Measurements from ENCODE around the gene APBA2.

DNA sequence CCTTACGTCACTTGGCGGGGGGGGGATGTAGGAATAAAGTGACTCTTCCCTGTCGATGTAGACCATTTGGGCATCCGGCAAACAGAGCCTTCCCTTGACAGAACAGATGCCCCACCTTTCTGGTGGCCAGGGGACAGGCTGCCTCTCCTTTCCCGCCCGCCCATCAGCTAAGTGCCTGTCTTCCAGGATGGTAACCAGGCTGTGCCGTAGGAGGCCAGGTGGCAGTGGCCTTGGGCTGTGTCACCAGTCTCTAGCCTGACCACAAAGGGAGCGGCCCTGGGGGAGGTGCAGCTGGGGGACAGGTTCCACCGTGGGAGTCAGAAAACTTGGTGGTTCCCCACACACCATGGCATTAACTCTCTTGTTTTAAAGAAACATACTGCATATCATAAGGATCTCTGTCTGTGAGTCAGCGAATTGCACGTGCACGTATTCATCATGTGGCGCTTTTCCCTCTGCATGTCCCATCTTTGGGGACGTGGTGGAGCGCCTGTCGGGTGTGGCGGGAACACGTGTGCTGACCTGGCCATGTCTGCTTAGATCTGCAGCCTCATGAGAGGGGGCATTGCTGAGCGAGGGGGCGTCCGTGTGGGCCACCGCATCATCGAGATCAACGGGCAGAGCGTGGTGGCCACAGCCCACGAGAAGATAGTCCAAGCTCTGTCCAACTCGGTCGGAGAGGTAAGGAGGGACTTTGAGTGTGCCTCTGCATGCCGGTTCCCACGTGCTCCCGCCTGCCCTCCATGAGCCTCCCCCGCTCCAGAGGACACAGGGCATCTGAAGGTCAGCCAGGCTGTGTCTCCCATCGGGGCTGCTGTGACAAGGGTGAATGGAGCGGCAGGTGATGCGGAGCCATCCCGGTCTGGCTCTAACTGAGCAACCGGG, 227.8 kb downstream of the APBA2 start:
- TF ChIP-seq, protein P1, sequence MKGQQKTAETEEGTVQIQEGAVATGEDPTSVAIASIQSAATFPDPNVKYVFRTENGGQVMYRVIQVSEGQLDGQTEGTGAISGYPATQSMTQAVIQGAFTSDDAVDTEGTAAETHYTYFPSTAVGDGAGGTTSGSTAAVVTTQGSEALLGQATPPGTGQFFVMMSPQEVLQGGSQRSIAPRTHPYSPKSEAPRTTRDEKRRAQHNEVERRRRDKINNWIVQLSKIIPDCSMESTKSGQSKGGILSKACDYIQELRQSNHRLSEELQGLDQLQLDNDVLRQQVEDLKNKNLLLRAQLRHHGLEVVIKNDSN (IDR thresholded peaks at IDR 0.05; ENCODE audit: borderline replicate concordance, extremely low read length, insufficient read depth, low read depth, low read length) = no peak
- TF ChIP-seq BCL11A (IDR thresholded peaks at IDR 0.05; ENCODE audit: low read depth, low read length) (no peak), CEBPB (IDR thresholded peaks at IDR 0.05; ENCODE audit: borderline replicate concordance in 1 of 2, low read depth in 2 of 2, low read length in 2 of 2) (no peak), EZH2 (IDR thresholded peaks at IDR 0.05; ENCODE audit: borderline replicate concordance, control insufficient read depth, low read depth, low read length) (no peak), JUNB (IDR thresholded peaks at IDR 0.05) (no peak)
- TF ChIP-seq, protein P2, sequence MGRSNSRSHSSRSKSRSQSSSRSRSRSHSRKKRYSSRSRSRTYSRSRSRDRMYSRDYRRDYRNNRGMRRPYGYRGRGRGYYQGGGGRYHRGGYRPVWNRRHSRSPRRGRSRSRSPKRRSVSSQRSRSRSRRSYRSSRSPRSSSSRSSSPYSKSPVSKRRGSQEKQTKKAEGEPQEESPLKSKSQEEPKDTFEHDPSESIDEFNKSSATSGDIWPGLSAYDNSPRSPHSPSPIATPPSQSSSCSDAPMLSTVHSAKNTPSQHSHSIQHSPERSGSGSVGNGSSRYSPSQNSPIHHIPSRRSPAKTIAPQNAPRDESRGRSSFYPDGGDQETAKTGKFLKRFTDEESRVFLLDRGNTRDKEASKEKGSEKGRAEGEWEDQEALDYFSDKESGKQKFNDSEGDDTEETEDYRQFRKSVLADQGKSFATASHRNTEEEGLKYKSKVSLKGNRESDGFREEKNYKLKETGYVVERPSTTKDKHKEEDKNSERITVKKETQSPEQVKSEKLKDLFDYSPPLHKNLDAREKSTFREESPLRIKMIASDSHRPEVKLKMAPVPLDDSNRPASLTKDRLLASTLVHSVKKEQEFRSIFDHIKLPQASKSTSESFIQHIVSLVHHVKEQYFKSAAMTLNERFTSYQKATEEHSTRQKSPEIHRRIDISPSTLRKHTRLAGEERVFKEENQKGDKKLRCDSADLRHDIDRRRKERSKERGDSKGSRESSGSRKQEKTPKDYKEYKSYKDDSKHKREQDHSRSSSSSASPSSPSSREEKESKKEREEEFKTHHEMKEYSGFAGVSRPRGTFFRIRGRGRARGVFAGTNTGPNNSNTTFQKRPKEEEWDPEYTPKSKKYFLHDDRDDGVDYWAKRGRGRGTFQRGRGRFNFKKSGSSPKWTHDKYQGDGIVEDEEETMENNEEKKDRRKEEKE (IDR thresholded peaks at IDR 0.05) = no peak
- TF ChIP-seq, protein P3, sequence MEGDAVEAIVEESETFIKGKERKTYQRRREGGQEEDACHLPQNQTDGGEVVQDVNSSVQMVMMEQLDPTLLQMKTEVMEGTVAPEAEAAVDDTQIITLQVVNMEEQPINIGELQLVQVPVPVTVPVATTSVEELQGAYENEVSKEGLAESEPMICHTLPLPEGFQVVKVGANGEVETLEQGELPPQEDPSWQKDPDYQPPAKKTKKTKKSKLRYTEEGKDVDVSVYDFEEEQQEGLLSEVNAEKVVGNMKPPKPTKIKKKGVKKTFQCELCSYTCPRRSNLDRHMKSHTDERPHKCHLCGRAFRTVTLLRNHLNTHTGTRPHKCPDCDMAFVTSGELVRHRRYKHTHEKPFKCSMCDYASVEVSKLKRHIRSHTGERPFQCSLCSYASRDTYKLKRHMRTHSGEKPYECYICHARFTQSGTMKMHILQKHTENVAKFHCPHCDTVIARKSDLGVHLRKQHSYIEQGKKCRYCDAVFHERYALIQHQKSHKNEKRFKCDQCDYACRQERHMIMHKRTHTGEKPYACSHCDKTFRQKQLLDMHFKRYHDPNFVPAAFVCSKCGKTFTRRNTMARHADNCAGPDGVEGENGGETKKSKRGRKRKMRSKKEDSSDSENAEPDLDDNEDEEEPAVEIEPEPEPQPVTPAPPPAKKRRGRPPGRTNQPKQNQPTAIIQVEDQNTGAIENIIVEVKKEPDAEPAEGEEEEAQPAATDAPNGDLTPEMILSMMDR (IDR thresholded peaks at IDR 0.05 in 2 of 3, conservative IDR thresholded peaks at IDR 0.05 in 1 of 3; ENCODE audit: control insufficient read depth in 2 of 3, extremely low read depth in 1 of 3, insufficient read depth in 1 of 3, low read depth in 3 of 3, low read length in 3 of 3) = no peak
- TF ChIP-seq, protein P4, sequence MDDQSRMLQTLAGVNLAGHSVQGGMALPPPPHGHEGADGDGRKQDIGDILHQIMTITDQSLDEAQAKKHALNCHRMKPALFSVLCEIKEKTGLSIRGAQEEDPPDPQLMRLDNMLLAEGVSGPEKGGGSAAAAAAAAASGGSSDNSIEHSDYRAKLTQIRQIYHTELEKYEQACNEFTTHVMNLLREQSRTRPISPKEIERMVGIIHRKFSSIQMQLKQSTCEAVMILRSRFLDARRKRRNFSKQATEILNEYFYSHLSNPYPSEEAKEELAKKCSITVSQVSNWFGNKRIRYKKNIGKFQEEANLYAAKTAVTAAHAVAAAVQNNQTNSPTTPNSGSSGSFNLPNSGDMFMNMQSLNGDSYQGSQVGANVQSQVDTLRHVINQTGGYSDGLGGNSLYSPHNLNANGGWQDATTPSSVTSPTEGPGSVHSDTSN (IDR thresholded peaks at IDR 0.05; ENCODE audit: insufficient replicate concordance, low read depth, low read length) = no peak
